Liver (tissue), 9 donors: ENCODE data around the gene CNNM2. TPM values are rescaled to one million over a fixed set of nuclear protein-coding genes. Genes with fewer than 3 reads are reported as not detected.
"Not testable (repeated sequence)": the region's sequence is repeated elsewhere in the genome, so short reads cannot be mapped to it uniquely, and the experiment has no call there.

Source experiments
- DNase-seq: peaks from one replicate; pipeline ENCODE4 v3.0.0-alpha.2; 2017; ENCODE audit warnings: low spot score
- H3K27ac ChIP-seq, 2 donors: one replicate each; pipeline ENCODE4 v1.7.0; 2013; ENCODE audit warnings: inconsistent platforms in 2 of 2, low read length in 2 of 2, control low read depth in 1 of 2, low read depth in 1 of 2, mild to moderate bottlenecking in 1 of 2
- H3K27me3 ChIP-seq, 4 donors: one replicate each; pipeline versions ENCODE4 v1.6.1 to v1.7.0; 2013; ENCODE audit warnings: low read length in 3 of 4, inconsistent platforms in 1 of 4, mild to moderate bottlenecking in 1 of 4, moderate library complexity in 1 of 4; ENCODE audit not compliant: control insufficient read depth in 4 of 4, insufficient read depth in 4 of 4
- H3K36me3 ChIP-seq, 4 donors: one replicate each; pipeline versions ENCODE4 v1.6.1 to v1.7.0; 2013; ENCODE audit warnings: low read length in 3 of 4, mild to moderate bottlenecking in 3 of 4, low read depth in 1 of 4, moderate library complexity in 1 of 4; ENCODE audit not compliant: control insufficient read depth in 4 of 4, insufficient read depth in 3 of 4
- H3K4me1 ChIP-seq, 4 donors: one replicate each; pipeline versions ENCODE4 v1.6.1 to v1.7.0; 2013; ENCODE audit warnings: low read length in 3 of 4, mild to moderate bottlenecking in 3 of 4, moderate library complexity in 1 of 4; ENCODE audit not compliant: control insufficient read depth in 4 of 4, insufficient read depth in 4 of 4
- H3K4me3 ChIP-seq, 3 donors: one replicate each; pipeline versions ENCODE4 v1.6.1 to v1.7.0; 2013; ENCODE audit warnings: low read length in 3 of 3, control low read depth in 1 of 3, low read depth in 1 of 3, mild to moderate bottlenecking in 1 of 3
- H3K9ac ChIP-seq, 2 donors: one replicate each; pipeline ENCODE4 v1.7.0; 2013; ENCODE audit warnings: low read length in 2 of 2, mild to moderate bottlenecking in 2 of 2, moderate library complexity in 2 of 2, control low read depth in 1 of 2, low read depth in 1 of 2
- H3K9me3 ChIP-seq, 4 donors: one replicate each; pipeline versions ENCODE4 v1.6.1 to v1.7.0; 2013; ENCODE audit warnings: low read length in 3 of 4; ENCODE audit not compliant: control insufficient read depth in 4 of 4
- EGR1 ChIP-seq, 2 donors: IDR thresholded peaks; 2 replicates each; pipeline ENCODE4 v1.6.1; 2016 to 2018; ENCODE audit warnings: antibody characterized with exemption in 2 of 2, low read depth in 2 of 2
- FOXA2 ChIP-seq: IDR thresholded peaks from 2 replicates; pipeline ENCODE4 v1.6.1; 2016; ENCODE audit warnings: antibody characterized with exemption
- GABPA ChIP-seq, 2 donors: IDR thresholded peaks in 1 of 2; conservative IDR thresholded peaks in 1 of 2; 2 replicates each; pipeline ENCODE4 v1.6.1; 2016; ENCODE audit warnings: antibody characterized with exemption in 2 of 2, mild to moderate bottlenecking in 1 of 2, moderate library complexity in 1 of 2
- RAD21 ChIP-seq, 2 donors: IDR thresholded peaks; 2 replicates each; pipeline ENCODE4 v1.6.1; 2016; ENCODE audit warnings: antibody characterized with exemption in 2 of 2, mild to moderate bottlenecking in 2 of 2
- SP1 ChIP-seq: IDR thresholded peaks from 2 replicates; pipeline ENCODE4 v1.6.1; 2018; ENCODE audit warnings: antibody characterized with exemption, mild to moderate bottlenecking
- WGBS: extraction: QIAGEN DNeasy Blood & Tissue Kit; methylation state at CpG from one replicate; pipeline ENCODE4 v1.1.7; 2013; 5-methylcytosine and 5-hydroxymethylcytosine counted together
- polyA plus RNA-seq, 2 donors: library from polyadenylated mRNA; stranded (reverse) in 1 of 2; unstranded in 1 of 2; fragments of 200-250 nt in 1 of 2; fragments of >200 nt in 1 of 2; fragmentation: Nextera tagmentation in 1 of 2; extraction: Ambion mirVana in 1 of 2; gene quantifications; one replicate each; pipeline versions ENCODE4 v1.2.1 to v1.2.3, GENCODE V29; 2013 to 2015
- total RNA-seq, 2 donors: library from RNA; depleted of rRNA; stranded (reverse); fragments of >200 nt; gene quantifications; one replicate each; pipeline ENCODE4 v1.2.3, GENCODE V29; 2014
- TF ChIP-seq, protein P1 (sequence below): IDR thresholded peaks from 2 replicates; pipeline ENCODE4 v1.6.1; 2016; ENCODE audit warnings: antibody characterized with exemption
- TF ChIP-seq, protein P2 (sequence below): fragments of 150-350 bp; IDR thresholded peaks from 2 replicates; pipeline ENCODE4 v1.5.1; 2017; ENCODE audit warnings: improper control_type of control experiment, low read depth, low read length; ENCODE audit not compliant: missing input control
- TF ChIP-seq, protein P3 (sequence below): IDR thresholded peaks from 2 replicates; pipeline ENCODE4 v1.6.1; 2016; ENCODE audit warnings: antibody characterized with exemption
- donor health status: healthy.
- donor health status: healthy.
- donor health status: healthy.
- donor health status: healthy.
- donor health status: healthy.

The CNNM2 gene
- total and polyA plus RNA-seq, 4 donors, result 2.0 to 10.8 (median 6.9) TPM

DNA sequence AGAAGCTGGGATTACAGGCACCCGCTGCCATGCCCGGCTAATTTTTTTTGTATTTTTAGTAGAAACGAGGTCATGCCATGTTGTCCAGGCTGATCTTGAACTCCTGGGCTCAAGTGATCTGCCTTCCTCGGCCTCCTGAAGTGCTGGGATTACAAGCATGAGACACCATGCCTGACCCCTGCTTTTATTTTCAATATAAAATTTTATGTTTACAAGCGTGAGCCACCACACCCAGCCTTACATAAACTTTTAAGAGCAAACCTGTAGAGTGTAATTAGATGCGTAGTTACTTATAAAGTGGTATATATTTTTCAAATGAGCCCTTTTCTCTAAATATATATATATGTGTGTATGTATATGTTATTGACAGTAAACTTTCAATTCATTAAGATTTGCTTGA, 8.7 kb downstream of the CNNM2 start (continued):
- TF ChIP-seq, protein P1, sequence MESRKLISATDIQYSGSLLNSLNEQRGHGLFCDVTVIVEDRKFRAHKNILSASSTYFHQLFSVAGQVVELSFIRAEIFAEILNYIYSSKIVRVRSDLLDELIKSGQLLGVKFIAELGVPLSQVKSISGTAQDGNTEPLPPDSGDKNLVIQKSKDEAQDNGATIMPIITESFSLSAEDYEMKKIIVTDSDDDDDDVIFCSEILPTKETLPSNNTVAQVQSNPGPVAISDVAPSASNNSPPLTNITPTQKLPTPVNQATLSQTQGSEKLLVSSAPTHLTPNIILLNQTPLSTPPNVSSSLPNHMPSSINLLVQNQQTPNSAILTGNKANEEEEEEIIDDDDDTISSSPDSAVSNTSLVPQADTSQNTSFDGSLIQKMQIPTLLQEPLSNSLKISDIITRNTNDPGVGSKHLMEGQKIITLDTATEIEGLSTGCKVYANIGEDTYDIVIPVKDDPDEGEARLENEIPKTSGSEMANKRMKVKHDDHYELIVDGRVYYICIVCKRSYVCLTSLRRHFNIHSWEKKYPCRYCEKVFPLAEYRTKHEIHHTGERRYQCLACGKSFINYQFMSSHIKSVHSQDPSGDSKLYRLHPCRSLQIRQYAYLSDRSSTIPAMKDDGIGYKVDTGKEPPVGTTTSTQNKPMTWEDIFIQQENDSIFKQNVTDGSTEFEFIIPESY, result no peak

DNA sequence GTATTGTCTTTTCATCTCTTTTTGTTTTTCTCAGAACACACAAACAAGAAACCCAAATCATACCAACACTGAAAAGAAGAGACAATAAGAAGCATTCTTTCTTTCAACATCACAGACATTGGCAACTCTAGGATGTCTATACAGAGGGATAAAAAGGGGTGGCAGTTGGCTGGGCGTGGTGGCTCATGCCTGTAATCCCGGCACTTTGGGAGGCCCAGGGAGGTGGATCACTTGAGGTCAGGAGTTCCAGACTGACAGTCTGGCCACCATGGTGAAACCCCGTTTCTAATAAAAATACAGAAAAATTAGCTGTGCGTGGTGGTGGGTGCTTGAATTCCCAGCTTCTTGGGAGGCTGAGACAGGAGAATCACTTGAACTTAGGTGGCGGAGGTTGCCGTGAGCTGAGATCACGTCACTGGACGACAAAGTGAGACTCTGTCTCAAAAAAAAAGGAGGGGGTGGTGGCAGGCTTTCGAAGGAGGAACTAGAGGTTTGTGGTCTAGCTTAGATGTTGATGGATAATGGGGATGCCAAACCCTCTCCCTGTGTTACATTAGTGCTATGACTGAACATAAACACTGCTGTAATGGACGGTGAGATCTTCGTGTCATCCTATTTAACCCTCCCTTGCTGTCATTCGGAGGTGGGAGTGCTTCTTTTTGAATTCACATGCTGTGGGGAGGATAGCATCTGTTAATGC, 9.4 kb downstream of the CNNM2 start:
- TF ChIP-seq GABPA (IDR thresholded peaks at IDR 0.05 in 1 of 2, conservative IDR thresholded peaks at IDR 0.05 in 1 of 2) (no peak), SP1 (no peak), FOXA2 (no peak), EGR1 (IDR thresholded peaks at IDR 0.05; ENCODE audit: low read depth in 2 of 2) (no peak), RAD21 (IDR thresholded peaks at IDR 0.05) (no peak)
- TF ChIP-seq, protein P2, sequence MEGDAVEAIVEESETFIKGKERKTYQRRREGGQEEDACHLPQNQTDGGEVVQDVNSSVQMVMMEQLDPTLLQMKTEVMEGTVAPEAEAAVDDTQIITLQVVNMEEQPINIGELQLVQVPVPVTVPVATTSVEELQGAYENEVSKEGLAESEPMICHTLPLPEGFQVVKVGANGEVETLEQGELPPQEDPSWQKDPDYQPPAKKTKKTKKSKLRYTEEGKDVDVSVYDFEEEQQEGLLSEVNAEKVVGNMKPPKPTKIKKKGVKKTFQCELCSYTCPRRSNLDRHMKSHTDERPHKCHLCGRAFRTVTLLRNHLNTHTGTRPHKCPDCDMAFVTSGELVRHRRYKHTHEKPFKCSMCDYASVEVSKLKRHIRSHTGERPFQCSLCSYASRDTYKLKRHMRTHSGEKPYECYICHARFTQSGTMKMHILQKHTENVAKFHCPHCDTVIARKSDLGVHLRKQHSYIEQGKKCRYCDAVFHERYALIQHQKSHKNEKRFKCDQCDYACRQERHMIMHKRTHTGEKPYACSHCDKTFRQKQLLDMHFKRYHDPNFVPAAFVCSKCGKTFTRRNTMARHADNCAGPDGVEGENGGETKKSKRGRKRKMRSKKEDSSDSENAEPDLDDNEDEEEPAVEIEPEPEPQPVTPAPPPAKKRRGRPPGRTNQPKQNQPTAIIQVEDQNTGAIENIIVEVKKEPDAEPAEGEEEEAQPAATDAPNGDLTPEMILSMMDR, result no peak
- TF ChIP-seq, protein P1, result no peak
- TF ChIP-seq, protein P3, sequence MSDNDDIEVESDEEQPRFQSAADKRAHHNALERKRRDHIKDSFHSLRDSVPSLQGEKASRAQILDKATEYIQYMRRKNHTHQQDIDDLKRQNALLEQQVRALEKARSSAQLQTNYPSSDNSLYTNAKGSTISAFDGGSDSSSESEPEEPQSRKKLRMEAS, result no peak
- Histone ChIP-seq H3K4me3 (no peak overlapping the region), H3K9me3 (no peaks in the 10 kb centered on the region), H3K36me3 (peaks cover 0 to 6% (median 2%) of the 10 kb centered on the region in 4 donors), H3K4me1 (peaks cover 0 to 10% (median 6%) of the 10 kb centered on the region in 4 donors), H3K9ac (no peak overlapping the region), H3K27me3 (no peaks in the 10 kb centered on the region), H3K27ac (no peak overlapping the region)
- 88% methylated on average over 12 of the region's 12 CpGs for WGBS
- no peak for DNase-seq

DNA sequence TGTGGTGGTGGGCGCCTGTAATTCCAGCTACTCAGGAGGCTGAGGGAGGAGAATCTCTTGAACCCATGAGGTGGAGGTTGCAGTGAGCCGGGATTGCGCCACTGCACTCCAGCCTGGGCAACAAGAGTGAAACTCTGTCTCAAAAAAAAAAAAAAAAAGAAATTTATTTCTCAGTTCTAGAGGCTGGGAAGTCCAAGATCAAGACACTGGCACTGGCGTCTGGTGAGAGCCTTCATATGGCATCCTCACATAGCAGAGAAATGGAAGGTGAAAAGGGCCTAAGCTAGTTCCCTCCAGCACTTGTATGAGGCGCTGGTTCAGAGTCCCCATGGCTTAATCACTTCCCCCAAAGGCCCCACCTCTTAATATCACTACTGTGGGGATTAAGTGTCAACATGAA, 10.3 kb downstream of the CNNM2 start:
- H3K27ac ChIP-seq, H3K9me3 ChIP-seq, H3K9ac ChIP-seq, H3K4me1 ChIP-seq, DNase-seq, H3K36me3 ChIP-seq, H3K27me3 ChIP-seq, H3K4me3 ChIP-seq: not testable (repeated sequence)
- 98% methylated on average over 5 of the region's 5 CpGs for WGBS
